HUES48 (cell line): ENCODE measurements around the gene TNNI3.

Source experiments
- H3K27ac ChIP-seq: one replicate; pipeline ENCODE4 v1.7.0; 2013; ENCODE audit warnings: low read depth, low read length, inconsistent platforms
- H3K27me3 ChIP-seq: 2 replicates; pipeline ENCODE4 v1.6.1; 2013; ENCODE audit warnings: mild to moderate bottlenecking, low read length; ENCODE audit not compliant: control insufficient read depth, insufficient read depth
- H3K36me3 ChIP-seq: 2 replicates; pipeline ENCODE4 v1.6.1; 2013; ENCODE audit warnings: low read length; ENCODE audit not compliant: control insufficient read depth, insufficient read depth
- H3K4me1 ChIP-seq: 2 replicates; pipeline ENCODE4 v1.6.1; 2013; ENCODE audit warnings: mild to moderate bottlenecking, low read length; ENCODE audit not compliant: control insufficient read depth, insufficient read depth
- H3K4me3 ChIP-seq: 2 replicates; pipeline ENCODE4 v1.5.1; 2013; ENCODE audit warnings: mild to moderate bottlenecking, low read depth, low read length
- H3K9ac ChIP-seq: 2 replicates; pipeline ENCODE4 v1.6.1; 2013; ENCODE audit warnings: mild to moderate bottlenecking, low read depth, low read length, moderate library complexity
- H3K9me3 ChIP-seq: 2 replicates; pipeline ENCODE4 v1.6.1; 2013; ENCODE audit warnings: low read length; ENCODE audit not compliant: control insufficient read depth, insufficient read depth

The TNNI3 gene

DNA sequence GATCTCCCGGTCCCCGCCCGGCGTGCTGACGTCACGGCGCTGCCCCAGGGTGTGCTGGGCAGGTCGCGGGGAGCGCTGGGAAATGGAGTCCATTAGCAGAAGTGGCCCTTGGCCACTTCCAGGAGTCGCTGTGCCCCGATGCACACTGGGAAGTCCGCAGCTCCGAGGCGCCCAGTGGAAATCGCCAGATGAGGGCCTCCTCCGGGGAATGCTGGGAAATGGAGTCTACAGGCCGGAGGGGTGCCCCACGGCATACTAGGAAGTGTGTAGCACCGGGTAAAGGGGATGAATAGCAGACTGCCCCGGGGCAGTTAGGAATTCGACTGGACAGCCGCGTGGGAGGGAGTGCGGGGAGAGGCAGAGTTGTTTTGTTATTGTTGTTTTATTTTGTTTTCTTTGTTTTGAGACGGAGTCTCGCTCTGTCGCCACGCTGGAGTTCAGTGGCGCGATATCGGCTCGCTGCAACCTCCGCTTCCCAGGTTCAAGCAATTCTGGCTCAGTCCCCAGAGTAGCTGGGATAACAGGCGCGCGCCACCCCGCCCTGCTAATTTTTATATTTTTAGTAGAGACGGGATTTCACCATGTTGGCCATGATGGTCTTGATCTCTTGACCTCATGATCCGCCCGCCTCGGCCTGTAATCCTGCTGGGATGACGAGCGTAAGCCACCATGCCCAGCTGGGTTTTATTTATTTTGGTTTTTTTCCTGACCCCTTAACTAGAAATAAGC lies 39.7 kb downstream of the TNNI3 start:
- Histone ChIP-seq H3K4me3 (peak overlapping the region; percentile 74), H3K36me3 (no peaks in the 10 kb centered on the region), H3K4me1 (peaks cover 11% of the 10 kb centered on the region), H3K9me3 (no peaks in the 10 kb centered on the region), H3K27ac (no peak overlapping the region), H3K9ac (peak overlapping the region; percentile 36), H3K27me3 (no peaks in the 10 kb centered on the region)

DNA sequence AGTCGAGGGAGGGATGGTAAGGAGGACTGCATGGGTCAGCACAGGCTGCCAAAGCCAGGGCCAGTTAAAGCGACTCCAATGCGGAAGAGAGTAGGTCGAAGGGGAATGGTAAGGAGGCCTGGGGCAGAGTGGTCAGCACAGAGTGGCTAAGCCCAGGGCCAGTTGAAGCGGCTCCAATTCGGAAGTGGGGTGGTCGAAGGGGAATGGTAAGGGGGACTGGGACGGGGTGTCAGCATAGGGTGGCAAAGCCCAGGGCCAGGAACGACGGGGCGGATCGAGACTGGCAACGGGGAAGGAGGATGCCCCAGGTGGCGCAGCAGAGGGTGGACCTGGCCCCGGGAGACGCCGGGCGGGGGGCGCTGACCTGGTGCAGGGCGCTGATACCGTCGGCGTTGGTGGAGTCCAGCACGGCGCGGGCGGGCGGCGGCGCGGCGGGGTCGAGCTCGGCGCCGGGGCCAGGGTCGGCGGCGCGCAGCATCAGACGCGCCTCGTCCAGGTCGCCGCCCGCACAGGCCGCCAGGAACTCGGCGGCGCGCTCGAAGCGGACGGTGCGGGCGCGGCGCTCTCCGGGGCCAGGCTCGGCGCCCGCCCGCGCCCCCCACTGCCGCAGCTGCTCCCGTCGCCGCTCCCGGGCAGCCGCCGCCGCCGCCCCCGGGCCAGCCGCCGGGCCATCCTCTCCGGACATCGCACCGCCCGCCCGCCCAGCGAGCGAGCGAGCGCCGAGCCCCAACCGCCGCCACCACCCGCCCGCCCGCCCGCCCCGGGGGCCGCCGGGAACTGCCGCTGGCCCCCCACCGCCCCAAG lies 40.5 kb downstream of the TNNI3 start, which contains the start of gene PPP1R12C:
TSS of gene PPP1R12C (minus strand) at position 779 of the 804 bp plus-strand sequence. CDS start at position 685, 94 bp downstream.
- peaks cover 6% of the 10 kb centered on the region for H3K36me3 ChIP-seq
- peak within 1 kb of the TSS; percentile 17 for H3K27ac ChIP-seq
- peaks cover 11% of the 10 kb centered on the region for H3K4me1 ChIP-seq
- peak within 1 kb of the TSS; percentile 75 for H3K4me3 ChIP-seq
- peak within 1 kb of the TSS; percentile 36 for H3K9ac ChIP-seq
- no peaks in the 10 kb centered on the region for H3K9me3 ChIP-seq
- no peaks in the 10 kb centered on the region for H3K27me3 ChIP-seq

DNA sequence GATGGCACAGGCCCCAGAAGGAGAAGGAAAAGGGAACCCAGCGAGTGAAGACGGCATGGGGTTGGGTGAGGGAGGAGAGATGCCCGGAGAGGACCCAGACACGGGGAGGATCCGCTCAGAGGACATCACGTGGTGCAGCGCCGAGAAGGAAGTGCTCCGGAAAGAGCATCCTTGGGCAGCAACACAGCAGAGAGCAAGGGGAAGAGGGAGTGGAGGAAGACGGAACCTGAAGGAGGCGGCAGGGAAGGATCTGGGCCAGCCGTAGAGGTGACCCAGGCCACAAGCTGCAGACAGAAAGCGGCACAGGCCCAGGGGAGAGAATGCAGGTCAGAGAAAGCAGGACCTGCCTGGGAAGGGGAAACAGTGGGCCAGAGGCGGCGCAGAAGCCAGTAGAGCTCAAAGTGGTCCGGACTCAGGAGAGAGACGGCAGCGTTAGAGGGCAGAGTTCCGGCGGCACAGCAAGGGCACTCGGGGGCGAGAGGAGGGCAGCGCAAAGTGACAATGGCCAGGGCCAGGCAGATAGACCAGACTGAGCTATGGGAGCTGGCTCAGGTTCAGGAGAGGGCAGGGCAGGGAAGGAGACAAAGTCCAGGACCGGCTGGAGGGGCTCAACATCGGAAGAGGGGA lies 41.2 kb downstream of the TNNI3 start:
- Histone ChIP-seq H3K9ac (peak overlapping the region; percentile 31; the same call in 1 of the 2 replicates), H3K27me3 (no peaks in the 10 kb centered on the region), H3K4me3 (peak overlapping the region; percentile 75), H3K4me1 (peaks cover 11% of the 10 kb centered on the region), H3K36me3 (peaks cover 6% of the 10 kb centered on the region), H3K27ac (peak overlapping the region; percentile 17), H3K9me3 (no peaks in the 10 kb centered on the region)

DNA sequence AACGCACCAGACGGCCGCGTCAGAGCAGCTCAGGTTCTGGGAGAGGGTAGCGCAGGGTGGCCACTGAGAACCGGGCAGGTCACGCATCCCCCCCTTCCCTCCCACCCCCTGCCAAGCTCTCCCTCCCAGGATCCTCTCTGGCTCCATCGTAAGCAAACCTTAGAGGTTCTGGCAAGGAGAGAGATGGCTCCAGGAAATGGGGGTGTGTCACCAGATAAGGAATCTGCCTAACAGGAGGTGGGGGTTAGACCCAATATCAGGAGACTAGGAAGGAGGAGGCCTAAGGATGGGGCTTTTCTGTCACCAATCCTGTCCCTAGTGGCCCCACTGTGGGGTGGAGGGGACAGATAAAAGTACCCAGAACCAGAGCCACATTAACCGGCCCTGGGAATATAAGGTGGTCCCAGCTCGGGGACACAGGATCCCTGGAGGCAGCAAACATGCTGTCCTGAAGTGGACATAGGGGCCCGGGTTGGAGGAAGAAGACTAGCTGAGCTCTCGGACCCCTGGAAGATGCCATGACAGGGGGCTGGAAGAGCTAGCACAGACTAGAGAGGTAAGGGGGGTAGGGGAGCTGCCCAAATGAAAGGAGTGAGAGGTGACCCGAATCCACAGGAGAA lies 42.0 kb downstream of the TNNI3 start:
- no peaks in the 10 kb centered on the region for H3K27me3 ChIP-seq
- peaks cover 6% of the 10 kb centered on the region for H3K36me3 ChIP-seq
- H3K9me3 ChIP-seq = no peaks in the 10 kb centered on the region
- H3K9ac ChIP-seq = no peak overlapping the region
- H3K4me1 ChIP-seq = peaks cover 11% of the 10 kb centered on the region
- H3K4me3 ChIP-seq = peak overlapping the region; percentile 75
- no peak overlapping the region for H3K27ac ChIP-seq

DNA sequence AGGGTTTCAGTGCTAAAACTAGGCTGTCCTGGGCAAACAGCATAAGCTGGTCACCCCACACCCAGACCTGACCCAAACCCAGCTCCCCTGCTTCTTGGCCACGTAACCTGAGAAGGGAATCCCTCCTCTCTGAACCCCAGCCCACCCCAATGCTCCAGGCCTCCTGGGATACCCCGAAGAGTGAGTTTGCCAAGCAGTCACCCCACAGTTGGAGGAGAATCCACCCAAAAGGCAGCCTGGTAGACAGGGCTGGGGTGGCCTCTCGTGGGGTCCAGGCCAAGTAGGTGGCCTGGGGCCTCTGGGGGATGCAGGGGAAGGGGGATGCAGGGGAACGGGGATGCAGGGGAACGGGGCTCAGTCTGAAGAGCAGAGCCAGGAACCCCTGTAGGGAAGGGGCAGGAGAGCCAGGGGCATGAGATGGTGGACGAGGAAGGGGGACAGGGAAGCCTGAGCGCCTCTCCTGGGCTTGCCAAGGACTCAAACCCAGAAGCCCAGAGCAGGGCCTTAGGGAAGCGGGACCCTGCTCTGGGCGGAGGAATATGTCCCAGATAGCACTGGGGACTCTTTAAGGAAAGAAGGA lies 42.9 kb downstream of the TNNI3 start:
- Histone ChIP-seq H3K9ac (no peak overlapping the region), H3K4me1 (peaks cover 11% of the 10 kb centered on the region), H3K27me3 (no peaks in the 10 kb centered on the region), H3K27ac (no peak overlapping the region), H3K9me3 (no peaks in the 10 kb centered on the region), H3K4me3 (no peak overlapping the region), H3K36me3 (peaks cover 6% of the 10 kb centered on the region)

DNA sequence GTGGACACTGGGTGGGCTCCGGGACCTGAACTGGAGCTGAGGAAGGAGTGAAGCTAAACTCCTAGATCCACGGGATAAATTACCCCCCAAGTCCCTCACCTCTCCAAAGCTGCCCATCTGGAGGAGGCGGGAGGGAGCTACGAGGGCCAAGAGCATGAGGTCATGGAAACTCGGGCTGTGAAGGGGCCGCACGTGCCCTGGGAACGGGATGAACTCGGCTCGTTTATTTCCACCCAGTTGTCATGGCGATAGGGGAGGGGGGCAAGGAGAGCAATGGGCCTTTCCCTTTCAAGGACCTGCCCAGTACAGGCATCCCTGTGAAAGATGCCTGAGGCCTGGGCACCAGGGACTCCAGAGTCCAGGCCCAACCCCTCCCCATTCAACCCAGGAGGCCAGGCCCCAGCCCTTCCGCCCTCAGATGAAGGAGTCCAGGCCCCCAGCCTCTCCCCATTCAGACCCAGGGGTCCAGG lies 43.9 kb downstream of the TNNI3 start:
- no peaks in the 10 kb centered on the region for H3K27me3 ChIP-seq
- H3K4me1 ChIP-seq = peaks cover 11% of the 10 kb centered on the region
- H3K9me3 ChIP-seq = no peaks in the 10 kb centered on the region
- H3K9ac ChIP-seq = no peak overlapping the region
- H3K4me3 ChIP-seq = no peak overlapping the region
- peak overlapping the region; percentile 77 for H3K27ac ChIP-seq
- H3K36me3 ChIP-seq = peaks cover 11% of the 10 kb centered on the region

DNA sequence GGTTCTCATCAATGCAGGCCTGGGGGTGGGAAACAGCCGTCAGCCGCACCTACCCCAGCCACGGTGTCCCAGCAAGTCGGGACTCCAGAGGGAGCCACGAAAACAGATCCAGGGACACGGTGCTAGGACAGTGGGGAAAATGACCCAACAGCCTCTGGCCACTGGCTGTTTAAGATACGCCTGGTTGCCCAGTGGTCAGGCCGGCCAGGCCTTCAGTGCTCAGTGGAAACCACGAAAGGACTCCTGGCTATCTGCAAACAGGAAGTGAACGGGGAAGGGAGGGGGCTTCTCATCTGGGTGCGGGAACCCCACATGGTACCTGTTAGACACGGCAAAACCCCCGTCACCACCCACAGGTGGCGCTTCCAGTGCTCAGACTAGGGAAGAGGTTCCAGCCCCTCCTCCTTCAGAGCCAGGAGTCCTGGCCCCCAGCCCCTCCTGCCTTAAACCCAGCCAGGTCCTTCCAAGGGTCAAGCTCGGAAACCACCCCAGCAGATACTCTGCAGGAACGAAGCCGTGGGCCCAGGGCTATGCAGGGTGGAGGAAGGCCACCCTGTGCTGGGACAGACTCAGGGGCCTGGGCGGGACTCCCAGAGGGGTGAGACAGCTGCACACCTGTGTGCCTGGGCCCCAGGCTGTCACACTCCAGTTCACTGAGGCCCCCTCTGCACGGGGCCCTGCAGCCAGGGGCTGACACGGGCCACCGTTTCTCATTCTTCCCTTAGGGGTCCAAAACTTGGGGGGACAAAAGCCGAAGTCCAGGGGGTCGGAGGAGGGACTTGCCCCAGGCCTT lies 44.6 kb downstream of the TNNI3 start:
- Histone ChIP-seq H3K27ac (peak overlapping the region; percentile 77), H3K27me3 (no peaks in the 10 kb centered on the region), H3K9me3 (no peaks in the 10 kb centered on the region), H3K4me1 (peaks cover 11% of the 10 kb centered on the region), H3K9ac (no peak overlapping the region), H3K36me3 (peaks cover 11% of the 10 kb centered on the region), H3K4me3 (no peak overlapping the region)

DNA sequence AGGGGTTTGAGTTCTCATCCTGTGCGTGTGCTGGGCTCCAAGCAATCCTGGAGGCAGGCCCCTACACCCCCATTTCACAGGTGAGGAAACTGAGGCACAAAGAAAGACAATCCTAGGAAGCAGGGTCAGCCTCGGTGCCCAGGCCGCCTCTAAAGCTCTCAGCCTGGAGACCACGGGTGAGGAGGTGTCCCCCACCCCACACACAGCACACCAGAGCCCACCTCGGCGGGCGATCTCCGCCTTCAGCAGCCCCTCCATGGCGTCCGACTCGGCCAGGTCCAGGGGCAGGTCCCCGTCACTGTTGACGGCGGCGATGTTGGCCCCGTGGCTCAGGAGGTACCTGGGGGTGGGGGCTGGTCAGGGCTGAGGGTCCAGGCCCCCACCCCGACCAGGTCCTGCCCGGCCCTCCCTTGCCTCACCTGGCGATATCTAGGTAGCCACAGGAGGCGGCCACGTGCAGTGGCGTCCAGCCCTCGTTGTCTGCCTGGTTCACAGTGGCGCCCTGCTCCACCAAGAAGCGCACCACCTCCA lies 45.2 kb downstream of the TNNI3 start:
- Histone ChIP-seq H3K9ac (no peak overlapping the region), H3K9me3 (no peaks in the 10 kb centered on the region), H3K27me3 (no peaks in the 10 kb centered on the region), H3K36me3 (peaks cover 11% of the 10 kb centered on the region), H3K27ac (no peak overlapping the region), H3K4me3 (no peak overlapping the region), H3K4me1 (peaks cover 11% of the 10 kb centered on the region)

DNA sequence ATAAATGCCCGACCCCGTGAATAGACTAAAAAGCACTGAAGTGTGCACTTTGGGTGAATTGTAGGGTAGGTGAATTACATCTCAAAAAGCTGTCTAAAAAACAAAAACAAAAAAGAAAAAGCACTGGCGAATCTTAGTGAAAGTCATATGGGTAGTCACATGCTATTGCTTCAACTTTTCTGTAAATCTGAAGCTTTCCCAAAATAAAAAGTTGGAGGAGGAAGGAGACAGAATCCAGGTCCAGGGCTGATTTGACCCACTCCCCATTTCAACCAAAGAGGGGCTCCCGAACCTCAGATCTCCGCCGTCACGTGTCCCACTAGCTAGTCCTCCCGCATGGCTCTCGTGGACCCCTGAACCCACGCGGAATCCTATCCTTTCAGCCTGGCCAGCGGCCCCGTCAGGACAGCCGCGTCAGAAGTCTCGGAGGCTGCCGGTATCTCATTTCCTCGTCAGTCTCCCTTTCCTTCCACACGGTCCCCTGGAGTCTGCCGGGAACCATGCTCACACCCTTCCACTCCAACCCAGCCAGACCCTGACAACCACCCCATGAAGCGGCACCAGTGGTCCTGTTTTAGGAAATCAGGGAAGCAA lies 46.2 kb downstream of the TNNI3 start:
- Histone ChIP-seq H3K36me3 (peaks cover 11% of the 10 kb centered on the region), H3K4me3 (no peak overlapping the region), H3K4me1 (peaks cover 11% of the 10 kb centered on the region), H3K9me3 (no peaks in the 10 kb centered on the region), H3K27me3 (no peaks in the 10 kb centered on the region), H3K27ac (no peak overlapping the region), H3K9ac (no peak overlapping the region)
